Activated CD4-positive, alpha-beta T cell treated with anti-CD3 and anti-CD28 coated beads, Interleukin-2, amount 50 U/mL, for 4 hours (primary cell): ENCODE results near the gene SHLD1.

ENCODE experiments used
- DNase-seq, 2 experiments: peaks; one replicate each; pipeline ENCODE4 v3.0.0-alpha.2; 2020

The SHLD1 gene

GRCh38 chr20:5855939-5856338, 105.7 kb downstream of the SHLD1 start:
- DNase-seq: no peak

- DNase-seq: no peak
Observed at GRCh38 chr20:5859608-5860007, 109.4 kb downstream of the SHLD1 start.

- no peak for DNase-seq
Observed at GRCh38 chr20:5862703-5863039, 112.5 kb downstream of the SHLD1 start.

DNA sequence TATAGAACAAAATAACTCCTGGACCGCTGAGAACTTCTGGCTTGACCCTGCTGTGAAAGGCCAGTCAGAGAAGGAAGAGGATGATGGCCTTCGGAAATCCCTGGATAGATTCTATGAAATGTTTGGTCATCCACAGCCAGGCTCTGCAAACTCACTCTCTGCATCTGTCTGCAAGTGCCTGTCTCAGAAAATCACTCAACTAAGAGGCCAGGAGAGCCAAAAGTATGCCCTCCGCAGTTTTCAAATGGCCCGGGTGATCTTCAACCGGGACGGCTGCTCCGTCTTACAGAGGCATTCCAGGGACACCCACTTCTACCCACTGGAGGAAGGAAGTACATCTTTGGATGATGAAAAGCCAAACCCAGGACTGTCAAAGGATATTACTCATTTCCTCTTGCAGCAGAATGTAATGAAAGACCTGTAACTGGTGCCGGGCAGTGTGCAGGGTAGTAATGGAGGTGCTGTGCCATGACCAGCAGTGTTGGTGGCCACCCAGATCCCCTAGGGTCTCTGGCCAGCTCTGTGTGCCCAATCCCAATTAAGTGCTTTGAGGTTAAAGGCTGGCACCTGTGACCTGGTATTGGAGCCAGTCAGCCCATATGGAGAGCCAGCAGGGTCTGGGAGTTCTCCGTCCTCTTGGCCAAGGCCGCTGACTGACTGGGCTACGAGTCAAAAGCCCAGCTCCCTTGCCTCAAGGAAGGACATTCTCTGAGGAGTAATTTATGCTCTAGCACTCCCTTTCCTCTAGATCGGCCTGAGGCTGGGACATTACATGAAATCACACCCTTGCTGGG, 113.0 kb downstream of the SHLD1 start:
- DNase-seq: no peak

GRCh38 chr20:5864428-5864827, 114.2 kb downstream of the SHLD1 start:
- no peak for DNase-seq

DNA sequence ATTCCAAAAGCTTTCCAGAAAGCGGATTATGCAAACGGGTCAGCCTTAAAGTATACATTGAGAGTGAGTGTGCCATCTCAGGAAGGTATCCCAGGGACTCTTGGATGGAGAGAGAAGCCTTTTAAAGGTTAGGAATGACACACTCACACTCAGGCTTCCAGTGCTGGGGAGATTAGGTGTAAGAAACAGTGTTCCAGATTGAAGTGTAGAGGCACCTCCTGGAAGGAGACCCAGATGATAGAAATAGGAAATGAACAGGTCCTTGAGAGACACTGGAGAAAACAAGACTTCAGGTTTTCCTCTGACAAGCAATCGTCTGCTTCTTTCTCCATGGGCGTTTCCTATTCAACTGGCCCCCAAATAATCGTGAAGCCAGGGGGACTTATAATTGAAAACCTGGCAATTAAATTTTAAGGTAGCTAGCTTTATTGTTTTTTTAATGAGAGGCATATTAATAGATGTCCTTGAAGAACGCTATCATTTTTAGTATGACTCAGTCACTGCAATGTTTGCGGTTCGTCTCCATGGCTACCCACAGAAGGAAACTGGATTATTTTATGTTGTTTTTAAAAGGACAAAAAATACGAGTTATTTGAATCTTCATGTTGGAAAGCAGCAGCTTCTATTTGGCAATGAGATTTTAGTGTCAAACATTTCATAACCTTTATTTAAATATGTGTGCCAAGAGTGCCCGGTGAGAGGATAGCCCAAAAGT, 114.8 kb downstream of the SHLD1 start:
- DNase-seq: no peak

DNA sequence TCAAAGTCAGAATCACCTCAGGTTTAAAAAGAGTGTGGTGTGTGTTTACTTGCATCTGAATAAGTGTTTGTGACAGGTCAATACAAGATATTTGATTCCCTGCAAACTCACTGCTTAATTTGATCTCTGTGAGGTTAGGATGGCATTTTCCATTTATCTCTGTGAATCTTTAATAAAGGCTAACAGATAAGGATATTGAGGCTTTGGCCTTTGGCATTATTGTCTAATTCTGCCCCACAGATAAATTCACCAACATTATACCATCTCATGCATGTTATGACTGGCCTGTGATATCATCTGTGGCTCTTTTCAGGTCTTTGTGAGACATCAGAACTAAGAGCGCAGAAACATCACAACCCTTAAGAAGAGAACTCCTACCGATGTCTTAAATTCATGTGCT, 115.4 kb downstream of the SHLD1 start:
- no peak for DNase-seq

- no peak for DNase-seq
Observed at GRCh38 chr20:5870568-5870981, 120.4 kb downstream of the SHLD1 start.

GRCh38 chr20:5871459-5872410, 121.5 kb downstream of the SHLD1 start:
- DNase-seq: no peak

DNA sequence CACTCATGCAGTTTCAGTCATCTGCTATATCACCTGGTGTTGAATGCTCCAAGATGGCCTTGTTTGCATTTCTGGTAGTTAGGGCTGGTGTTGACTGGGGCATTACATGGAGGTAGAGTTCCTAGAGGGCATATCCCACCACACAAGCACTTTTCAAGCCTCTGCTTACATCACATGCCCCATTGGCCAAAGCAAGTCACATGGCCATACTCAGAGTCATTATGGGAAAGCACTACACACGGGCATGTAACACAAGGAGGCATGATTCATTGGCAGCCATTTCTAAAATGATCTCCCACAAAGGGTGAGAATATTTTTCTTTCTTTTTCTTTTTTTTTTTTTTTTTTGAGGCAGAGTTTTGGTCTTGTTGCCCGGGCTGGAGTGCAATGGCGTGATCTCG, 126.9 kb downstream of the SHLD1 start:
- DNase-seq: no peak

- DNase-seq: no peak
Observed at GRCh38 chr20:5880326-5880725, 130.1 kb downstream of the SHLD1 start.

DNA sequence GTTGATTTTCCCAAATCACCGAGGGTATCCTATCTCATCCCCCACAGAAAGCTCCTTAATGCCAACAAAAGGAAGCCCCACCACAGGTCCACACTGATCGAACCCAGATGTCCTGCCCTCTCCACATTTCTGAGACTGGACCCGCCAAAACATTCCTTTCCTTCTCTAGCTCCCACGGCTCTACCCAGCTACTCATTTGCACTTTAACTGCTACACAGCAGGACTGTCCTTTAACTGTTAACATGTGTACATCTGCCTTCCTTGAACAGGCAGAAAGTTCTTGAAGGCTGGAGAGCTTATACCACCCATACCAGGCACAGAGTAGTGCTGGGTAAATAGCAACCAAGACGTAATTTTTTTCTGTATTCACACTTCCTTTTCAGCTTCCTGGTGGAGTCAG, 131.5 kb downstream of the SHLD1 start:
- DNase-seq: no peak

- no peak for DNase-seq
Observed at GRCh38 chr20:5882166-5882565, 132.0 kb downstream of the SHLD1 start.

DNA sequence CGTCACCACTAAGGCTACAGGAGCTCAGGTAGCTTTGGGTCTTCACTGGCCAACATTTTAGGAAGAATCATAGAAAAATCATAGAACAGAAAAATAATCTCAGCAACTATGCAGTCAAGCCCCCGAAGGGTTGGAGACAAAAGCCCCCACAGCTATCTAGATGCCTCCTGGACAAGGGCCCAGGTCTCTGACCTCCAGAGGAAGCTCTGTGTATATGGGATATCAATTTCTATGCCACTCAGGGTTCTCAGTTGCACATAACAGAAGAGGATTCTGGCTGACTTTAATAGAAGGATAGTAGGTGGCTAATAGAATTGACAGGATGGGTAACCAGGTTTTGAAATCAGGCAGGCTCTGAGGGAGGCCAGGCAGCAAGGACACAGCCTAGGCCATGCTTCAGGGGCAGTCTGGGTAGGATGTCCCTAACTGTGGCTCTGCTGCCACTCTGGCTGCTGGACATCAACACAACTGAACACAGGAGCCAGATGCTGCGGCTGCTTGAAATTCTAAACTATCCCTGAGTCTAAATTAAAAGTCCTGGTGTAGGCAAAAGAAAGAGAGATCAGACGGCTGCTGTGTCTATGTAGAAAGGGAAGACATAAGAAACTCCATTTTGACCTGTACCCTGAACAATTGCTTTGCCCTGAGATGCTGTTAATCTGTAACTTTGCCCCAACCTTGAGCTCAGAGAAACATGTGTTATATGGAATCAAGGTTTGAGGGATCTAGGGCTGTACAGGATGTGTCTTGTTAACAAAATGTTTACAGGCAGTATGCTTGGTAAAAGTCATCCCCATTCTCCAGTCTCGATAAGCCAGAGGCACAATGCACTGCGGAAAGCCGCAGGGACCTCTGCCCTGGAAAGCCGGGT, 134.5 kb downstream of the SHLD1 start:
- DNase-seq: no peak

- DNase-seq: no peak
Observed at GRCh38 chr20:5885866-5886265, 135.7 kb downstream of the SHLD1 start.

DNA sequence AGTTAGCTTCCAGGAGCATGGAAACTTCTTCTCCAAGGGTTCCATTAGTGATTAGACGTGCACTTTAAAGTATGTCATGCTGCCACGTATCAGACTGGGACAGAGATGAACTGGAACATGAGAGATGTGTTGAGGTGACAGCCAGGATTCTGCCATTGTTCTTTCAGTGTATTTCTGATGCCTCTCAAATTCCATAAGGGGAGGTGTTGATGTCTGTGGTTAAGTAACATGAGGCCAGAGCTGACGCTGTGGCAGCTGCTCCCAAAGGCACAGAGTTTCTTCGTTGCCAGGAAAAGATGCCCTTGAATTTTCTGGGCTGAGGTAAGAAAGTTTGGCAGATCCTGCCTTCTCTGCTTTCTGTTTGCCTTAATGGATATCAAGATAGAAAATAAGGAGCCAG, 136.6 kb downstream of the SHLD1 start:
- no peak for DNase-seq

GRCh38 chr20:5887386-5887785, 137.2 kb downstream of the SHLD1 start:
- no peak for DNase-seq

DNA sequence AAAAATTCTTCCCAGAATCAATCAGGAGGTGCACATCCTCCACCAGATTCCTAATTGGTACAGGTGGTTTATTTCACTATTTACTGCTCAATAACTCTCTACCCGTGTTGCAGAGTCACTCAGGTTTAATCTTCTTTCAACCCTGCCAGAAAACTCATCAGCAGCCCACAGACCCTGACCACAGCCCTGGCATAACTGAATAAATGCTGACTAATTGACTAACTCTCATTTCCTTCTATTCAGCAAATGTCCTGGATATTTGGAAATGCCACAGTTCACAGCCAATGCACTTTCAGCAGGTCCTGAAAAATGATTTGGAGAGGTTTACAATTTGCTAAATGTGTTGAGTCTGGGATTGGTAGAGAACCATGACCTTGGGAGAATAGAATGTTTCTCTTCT, 137.8 kb downstream of the SHLD1 start:
- no peak for DNase-seq

GRCh38 chr20:5890773-5891441, 140.7 kb downstream of the SHLD1 start:
- no peak for DNase-seq

DNA sequence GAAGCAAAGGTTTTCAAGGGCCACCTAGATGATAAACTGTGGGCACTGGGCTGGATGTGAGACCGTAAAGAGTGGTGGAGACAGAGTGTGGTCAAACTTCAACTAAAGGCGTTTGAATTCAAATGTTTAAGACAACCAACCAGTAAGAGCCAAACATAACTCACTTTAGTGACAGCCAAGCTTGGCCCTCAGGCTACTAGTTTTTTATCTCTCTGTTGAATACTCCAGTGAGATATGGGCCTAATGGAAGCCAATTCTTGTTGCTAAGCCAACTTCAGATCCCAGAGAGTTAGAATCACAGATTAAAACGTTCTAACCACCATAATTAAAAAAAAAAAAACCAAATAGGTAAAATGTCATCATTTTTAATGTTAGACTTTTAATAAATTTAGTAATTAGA, 142.9 kb downstream of the SHLD1 start:
- DNase-seq: no peak

- DNase-seq: no peak
Observed at GRCh38 chr20:5893621-5894020, 143.4 kb downstream of the SHLD1 start.

DNA sequence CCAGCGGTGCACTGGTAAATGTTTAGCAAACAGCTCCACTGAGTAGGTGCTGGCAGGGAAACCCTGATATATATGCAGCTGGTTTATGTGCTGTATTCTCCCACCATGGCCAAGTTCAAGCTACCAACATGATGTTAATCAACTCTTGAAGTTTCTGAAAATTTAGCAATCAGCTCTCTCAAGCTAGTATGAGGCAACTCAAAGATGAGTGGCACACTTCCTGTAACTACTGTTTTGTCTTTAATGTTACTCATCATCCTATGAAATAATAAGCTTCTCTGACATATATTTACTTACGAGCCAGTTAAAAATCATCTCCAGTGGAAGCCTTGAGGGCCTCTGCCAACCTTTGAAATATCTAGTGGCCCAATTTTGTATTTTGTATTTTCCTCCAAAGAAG, 145.4 kb downstream of the SHLD1 start:
- DNase-seq: no peak
